Fibroblast of the aortic adventitia (primary cell): ENCODE data around the gene COLEC12. TPM values are rescaled to one million over a fixed set of nuclear protein-coding genes. Genes with fewer than 3 reads are reported as not detected.

Experiments
- DNase-seq: peaks from one replicate; pipeline ENCODE4 v3.0.0-alpha.2; 2010; ENCODE audit warnings: low read depth
- H3K4me3 ChIP-seq: 2 replicates; pipeline ENCODE4 v1.5.1; 2011; ENCODE audit warnings: low read depth, mild to moderate bottlenecking, control low read depth, low read length, moderate library complexity
- CTCF ChIP-seq: IDR thresholded peaks from 2 replicates; pipeline ENCODE4 v1.5.1; 2011; ENCODE audit warnings: mild to moderate bottlenecking, low read length, control low read depth, inconsistent platforms; ENCODE audit not compliant: insufficient read depth
- total RNA-seq: library from RNA; depleted of rRNA; stranded (reverse); fragments of >200 nt; gene quantifications from 2 replicates; pipeline ENCODE4 v1.2.3, GENCODE V29; 2012; ENCODE audit warnings: low replicate concordance

Gene COLEC12
- total RNA-seq, 1 donor: 109 TPM

- no peak for TF ChIP-seq CTCF
- DNase-seq: peak; percentile 69
- peak overlapping the region; percentile 10 for H3K4me3 ChIP-seq
Observed at GRCh38 chr18:497688-498087, 2.8 kb downstream of the COLEC12 start.

GRCh38 chr18:495452-495851 is 5.0 kb downstream of the COLEC12 start:
- H3K4me3 ChIP-seq: no peak overlapping the region
- DNase-seq: no peak
- TF ChIP-seq CTCF: no peak

- TF ChIP-seq CTCF: no peak
- H3K4me3 ChIP-seq: no peak overlapping the region
- peak; percentile 40 for DNase-seq
Observed at GRCh38 chr18:495017-495416, 5.5 kb downstream of the COLEC12 start.

- no peak for TF ChIP-seq CTCF
- DNase-seq: peak; percentile 85
- no peak overlapping the region for H3K4me3 ChIP-seq
Observed at GRCh38 chr18:493986-494983, 6.2 kb downstream of the COLEC12 start.

- TF ChIP-seq CTCF: no peak
- no peak overlapping the region for H3K4me3 ChIP-seq
- peak; percentile 69 for DNase-seq
Observed at GRCh38 chr18:492451-492850, 8.1 kb downstream of the COLEC12 start.

GRCh38 chr18:490624-491023 is 9.9 kb downstream of the COLEC12 start:
- peak; percentile 77 for DNase-seq
- H3K4me3 ChIP-seq: no peak overlapping the region
- TF ChIP-seq CTCF: no peak
